IPS-NIHi7 (cell line): Measurements from ENCODE around the gene CUX1.
"Not testable (repeated sequence)": the region's sequence is repeated elsewhere in the genome, so short reads cannot be mapped to it uniquely, and the experiment has no call there.

Source experiments
- DNase-seq: peaks from one replicate; pipeline ENCODE4 v3.0.0; 2012; ENCODE audit warnings: mixed read lengths; ENCODE audit errors: extremely low spot score

CUX1 gene

DNA sequence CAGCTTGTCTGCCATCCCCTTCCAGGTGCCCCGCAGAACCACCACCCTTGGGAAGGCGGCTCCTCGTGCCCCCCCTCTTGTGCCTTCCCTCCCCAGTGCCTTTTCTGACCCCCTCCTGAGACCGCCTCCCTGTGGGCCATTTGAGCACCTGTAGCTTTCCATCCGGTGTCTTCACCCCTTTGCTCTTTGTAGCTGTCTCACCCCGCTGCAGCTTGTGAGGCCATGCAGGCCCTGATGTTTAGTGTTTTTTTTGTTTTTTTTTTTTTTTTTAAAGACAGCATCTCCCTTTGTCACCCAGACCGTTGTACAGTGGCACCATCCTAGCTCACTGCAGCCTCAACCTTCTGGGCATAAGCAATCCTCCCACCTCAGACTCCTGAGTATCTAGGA lies 52.5 kb downstream of the CUX1 start:
- no peak for DNase-seq

DNA sequence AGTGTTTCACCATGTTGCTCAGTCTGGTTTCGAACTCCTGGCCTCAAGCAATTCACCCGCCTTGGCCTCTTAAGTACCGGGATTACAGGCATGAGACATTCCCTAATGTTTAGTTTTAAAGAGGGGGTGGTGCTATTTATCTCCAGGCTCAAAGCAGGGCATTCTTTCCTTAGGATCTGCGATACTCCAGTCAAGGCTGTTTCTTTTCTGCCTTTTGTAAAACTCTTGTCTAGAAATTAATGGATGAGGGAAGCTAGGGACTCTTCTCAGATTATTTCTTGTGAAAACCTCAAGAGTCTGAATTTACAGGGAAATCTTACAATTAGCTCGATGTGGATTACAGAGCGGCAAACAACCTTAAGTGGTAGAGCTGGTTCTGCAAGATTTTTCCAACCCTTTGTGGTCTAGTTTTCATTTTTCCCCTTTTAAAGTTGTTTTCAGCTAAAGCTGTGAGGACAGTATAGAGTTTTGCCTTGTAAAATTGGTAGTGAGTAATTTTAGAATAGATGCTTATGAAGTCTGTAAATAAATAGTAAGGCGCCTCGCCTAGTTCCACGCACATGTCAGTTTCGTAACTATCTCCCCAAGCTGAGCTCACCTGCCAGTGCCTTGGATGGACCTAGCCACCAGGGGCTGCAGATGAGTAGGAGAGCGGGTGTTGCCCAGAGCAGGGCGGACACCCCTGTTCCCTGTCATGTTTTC lies 53.1 kb downstream of the CUX1 start:
- peak; percentile 64 for DNase-seq

GRCh38 chr7:101871351-101871750 lies 53.9 kb downstream of the CUX1 start:
- no peak for DNase-seq

- no peak for DNase-seq
Observed at GRCh38 chr7:101874028-101874427, 56.6 kb downstream of the CUX1 start.

DNA sequence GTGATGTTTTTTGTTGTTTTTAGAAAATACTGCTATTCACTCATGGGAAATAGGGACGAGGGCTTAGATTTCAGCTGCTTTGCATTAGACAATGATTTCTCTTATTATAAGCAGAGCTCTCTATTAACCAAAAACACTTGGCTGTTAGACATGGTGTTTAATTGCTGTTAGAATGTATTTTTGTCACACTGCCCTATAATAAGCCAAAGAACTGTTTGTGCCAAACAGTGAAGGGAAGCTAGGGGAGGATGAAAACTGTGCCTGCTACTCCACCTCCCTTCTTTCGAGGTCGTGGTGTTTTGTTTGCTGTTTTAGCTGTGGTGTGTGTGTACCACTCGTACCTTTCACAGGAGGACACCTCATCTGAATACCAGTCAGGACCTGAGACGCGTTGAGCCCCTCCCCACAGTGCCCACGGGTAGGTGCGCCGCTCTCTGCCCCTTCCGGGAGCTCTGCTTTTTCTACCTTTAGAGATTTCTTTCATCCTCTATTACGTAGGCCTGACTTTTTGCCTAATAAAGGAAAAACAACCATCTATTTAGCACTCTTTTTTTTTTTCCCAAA lies 57.9 kb downstream of the CUX1 start:
- no peak for DNase-seq

GRCh38 chr7:101877882-101878591 lies 60.6 kb downstream of the CUX1 start:
- DNase-seq = peak; percentile 15

GRCh38 chr7:101878938-101879337 lies 61.5 kb downstream of the CUX1 start:
- DNase-seq = peak; percentile 5

- DNase-seq = no peak
Observed at GRCh38 chr7:101879565-101879964, 62.1 kb downstream of the CUX1 start.

- no peak for DNase-seq
Observed at GRCh38 chr7:101880282-101881054, 63.0 kb downstream of the CUX1 start.

GRCh38 chr7:101882005-101882421 lies 64.6 kb downstream of the CUX1 start:
- DNase-seq = no peak

GRCh38 chr7:101882595-101883564 lies 65.5 kb downstream of the CUX1 start:
- DNase-seq = peak; percentile 46

- DNase-seq = no peak
Observed at GRCh38 chr7:101884671-101885596, 67.5 kb downstream of the CUX1 start.

DNA sequence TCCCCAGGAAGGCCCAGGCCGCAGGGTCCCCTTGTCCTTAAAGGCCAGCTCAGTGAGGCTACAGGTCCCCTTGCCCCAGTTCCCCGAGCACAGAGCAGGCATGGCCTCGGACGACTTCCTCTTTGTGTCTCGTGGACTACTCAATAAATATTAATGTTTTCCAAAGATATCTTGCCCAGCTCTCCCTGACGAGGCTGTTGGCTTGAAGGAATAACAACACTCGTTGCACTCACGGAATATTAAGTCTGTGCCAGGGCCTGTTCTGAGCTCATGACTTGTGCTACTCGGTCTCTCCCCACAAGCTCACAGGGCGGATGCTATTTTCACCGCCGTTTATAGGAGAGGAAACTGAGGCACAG lies 68.2 kb downstream of the CUX1 start:
- no peak for DNase-seq

- not testable (repeated sequence) for DNase-seq
Observed at GRCh38 chr7:101887352-101887751, 69.9 kb downstream of the CUX1 start.

DNA sequence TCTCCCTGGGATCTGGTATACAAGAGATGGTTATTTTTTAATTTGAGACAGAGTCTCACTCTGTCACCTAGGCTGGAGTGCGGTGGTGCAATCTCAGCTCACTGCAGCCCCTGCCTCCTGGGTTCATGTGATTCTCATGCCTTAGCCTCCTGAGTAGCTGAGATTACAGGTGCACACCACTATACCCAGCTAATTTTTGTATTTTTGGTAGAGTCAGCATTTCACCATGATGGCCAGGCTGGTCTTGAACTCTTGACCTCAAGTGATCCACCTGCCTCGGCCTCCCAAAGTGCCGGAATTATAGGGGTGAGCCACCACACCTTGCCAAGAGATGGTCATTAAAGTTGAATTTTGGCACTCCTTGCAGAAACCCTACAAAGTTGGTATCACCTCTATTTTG lies 71.1 kb downstream of the CUX1 start:
- DNase-seq = not testable (repeated sequence)

- no peak for DNase-seq
Observed at GRCh38 chr7:101890749-101891523, 73.5 kb downstream of the CUX1 start.

GRCh38 chr7:101891936-101892640 lies 74.7 kb downstream of the CUX1 start:
- DNase-seq = no peak

DNA sequence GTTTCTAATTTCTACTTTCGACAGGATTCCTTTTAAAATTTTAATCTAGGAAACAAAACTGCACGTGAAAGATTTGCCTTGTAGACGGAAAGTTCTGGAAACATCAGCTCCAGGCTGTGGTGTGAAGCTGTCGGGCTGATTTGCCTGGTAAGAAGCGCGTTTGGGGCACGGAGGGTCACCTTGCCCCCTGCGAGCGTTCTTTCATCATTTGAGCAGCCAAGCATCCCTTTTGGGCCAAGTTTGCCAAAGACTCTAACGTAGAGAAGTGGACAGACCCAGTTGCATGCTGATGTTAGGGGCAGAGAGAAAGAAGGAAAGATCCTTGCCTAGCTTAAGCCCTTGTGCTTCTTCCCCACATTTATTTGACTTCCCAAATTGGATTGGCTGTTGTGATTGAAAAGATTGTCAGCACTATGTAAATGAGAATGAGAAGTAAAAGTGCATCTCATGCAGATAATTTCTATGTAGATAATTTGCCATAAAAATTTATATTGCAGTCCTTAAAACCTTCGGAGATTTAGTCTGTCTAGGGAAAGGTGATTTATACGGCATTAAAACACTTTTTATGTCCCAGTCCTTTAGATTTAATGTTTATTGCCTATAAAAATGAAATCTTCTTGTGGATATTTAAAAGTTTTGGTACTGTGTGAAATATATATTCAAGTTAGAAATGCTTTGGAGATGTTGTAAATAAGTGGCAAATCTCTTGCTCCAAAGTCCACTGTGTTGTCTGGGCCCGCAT lies 76.1 kb downstream of the CUX1 start:
- DNase-seq = no peak
